Stimulated activated CD4-positive, alpha-beta T cell treated with anti-CD3 and anti-CD28 coated beads, Interleukin-12 subunit alpha, Interleukin-12 subunit beta, amount 100 ng/mL, for 4 hours (primary cell): ENCODE measurements around the gene ZNF20.

Experiments
- DNase-seq: peaks from one replicate; pipeline ENCODE4 v3.0.0-alpha.2; 2020

The ZNF20 gene

DNA sequence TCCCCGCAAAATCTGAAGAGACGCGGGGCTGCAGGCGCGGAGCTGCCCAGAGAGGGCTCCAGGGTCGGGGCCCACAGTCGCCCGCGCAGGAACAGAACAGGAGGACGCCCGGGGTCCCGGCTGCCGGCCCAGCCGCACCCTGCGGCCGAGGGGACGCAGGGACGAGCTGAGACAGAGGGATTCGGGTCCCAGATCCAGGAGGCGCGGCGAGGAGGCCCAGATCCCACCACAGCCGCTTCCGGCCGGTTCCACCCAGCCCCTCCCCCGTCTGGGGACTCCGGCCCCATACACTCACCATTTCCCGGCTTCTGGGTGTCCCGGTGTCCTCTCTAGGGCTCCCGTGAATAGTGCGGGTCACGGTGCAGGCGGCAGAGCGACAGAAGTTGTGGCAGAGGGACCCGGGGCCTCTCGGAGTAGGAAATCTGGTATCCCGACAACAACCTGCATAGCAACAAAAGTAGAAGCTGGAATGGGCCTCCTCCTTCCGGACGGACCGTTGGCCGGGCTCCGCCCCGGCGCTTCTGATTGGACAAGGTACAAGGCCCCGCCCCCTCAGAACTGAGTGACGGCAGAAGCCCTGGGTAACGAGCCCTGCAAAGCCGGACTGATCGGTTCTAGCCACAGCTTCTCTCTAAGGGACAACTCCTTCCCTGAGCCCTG is at the start of gene ZNF20:
Gene ZNF20 (minus strand): TSS at position 466 of the 660 bp plus-strand sequence. CDS start 168 bp downstream, at position 298.
- DNase-seq, result peak; percentile 90

DNA sequence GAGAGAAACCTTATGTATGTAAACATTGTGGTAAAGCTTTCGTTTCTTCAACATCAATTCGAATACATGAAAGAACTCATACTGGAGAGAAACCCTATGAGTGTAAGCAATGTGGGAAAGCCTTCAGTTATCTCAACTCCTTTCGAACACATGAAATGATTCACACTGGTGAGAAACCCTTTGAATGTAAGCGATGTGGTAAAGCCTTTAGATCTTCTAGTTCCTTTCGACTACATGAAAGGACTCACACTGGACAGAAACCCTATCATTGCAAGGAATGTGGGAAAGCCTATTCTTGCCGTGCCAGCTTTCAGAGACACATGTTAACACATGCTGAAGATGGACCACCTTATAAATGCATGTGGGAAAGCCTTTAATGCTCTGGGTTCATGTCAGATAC is 47.5 kb upstream of the ZNF20 start:
- no peak for DNase-seq

DNA sequence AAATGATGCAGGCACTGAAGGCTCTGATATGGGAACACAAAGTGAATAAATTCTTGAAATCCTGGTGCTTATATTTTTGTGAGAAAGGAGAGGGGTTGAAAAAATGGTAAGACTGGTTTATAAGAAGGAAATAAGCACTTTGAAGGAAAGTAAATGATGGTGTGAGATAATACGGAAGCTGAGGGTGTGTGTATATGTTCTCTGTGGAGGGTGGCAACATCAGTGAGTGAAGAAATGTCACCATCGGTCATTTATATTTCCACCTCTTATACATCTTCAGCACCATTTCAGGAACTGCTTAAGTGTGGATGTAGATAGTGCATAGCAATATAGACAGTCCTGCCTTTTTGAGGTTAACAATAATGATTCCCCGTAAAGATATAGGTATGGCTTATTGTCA is 40.2 kb upstream of the ZNF20 start:
- DNase-seq, result no peak

DNA sequence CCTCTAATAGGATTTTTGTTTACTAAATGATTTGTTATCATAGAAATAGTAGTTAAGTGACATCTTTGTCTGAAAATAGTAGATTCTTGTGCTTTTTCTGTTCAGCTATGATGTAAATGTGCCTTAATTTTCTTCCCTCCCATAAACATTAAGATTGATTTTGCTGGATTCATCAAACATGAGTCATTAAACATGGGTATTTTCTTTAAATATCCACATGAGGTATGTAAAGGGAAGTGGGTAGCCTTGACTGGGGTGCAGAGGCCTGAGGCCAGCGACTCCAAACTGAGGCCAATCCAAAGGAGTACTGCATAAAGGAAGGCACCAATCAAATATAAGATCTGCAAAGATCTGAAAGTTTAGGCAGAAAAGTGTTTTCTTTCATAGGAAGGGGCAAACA is 26.5 kb upstream of the ZNF20 start:
- DNase-seq, result no peak

DNA sequence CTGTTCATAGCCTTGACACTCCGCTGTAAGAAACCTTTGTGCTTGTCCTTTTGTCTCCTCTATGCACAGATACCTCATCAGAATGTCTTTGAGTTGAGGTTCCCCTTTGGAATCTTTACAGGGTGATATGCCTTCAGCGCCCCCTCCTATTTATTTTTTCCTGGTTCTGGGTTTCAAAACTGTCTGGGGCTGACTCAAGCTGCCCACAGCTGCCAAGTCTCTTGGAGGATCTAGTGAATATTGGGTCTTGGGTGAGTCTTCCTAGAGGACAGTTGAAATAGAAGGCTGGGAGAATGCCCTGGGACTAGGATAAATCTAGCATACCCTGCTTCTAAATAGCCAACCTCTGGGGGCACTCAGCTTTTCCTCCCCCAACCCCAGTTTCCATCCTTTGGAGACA is 23.7 kb upstream of the ZNF20 start:
- DNase-seq, result no peak

DNA sequence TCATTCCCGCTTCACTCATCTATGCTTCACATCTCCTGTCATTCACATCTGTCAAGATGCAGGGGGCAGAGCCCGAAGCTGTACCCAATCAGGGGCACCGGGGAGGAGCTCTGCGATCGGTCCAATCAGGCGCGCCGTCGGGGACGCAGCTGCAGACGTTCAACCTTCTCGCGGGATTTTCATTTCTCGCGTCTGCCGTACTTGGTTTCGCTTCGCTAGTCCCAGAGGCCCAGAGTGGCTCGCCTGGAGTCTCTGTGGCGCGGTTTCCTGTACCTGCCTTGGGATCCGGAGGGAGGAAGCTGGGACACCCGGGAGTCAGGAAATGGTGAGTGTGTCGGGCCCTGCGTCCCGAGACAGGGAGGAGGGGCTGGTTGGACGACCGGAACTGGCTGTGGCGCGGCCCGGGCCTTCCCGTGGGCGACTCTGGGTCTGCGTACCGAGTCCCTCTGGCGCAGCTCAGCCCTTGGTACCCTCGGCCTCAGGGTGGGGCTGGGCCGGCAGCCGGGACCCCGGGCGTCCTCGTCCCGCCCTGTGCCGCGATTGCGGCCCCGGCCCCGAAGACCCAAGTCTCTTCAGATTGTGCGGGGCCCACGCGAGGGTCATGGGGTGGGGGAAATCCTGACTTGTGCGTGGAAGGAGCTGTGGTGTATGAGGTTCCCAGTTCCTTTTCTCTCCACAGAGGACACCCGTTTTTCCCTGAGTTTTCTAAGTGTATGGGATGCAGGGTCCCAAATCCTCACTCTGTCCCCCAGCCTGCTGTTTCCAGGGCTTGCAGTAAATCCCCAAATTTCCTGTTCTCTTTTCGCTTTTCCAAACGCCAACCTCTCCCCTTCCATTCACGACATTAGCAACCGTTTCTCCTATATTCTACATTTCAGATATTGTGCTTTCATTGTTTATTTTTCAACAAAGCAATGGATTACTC is 23.0 kb upstream of the ZNF20 start, which contains the start of gene ZNF136:
Gene ZNF136 (plus strand): TSS at position 215 of the 925 bp plus-strand sequence. CDS start 108 bp downstream, at position 323.
- peak; percentile 89 for DNase-seq

DNA sequence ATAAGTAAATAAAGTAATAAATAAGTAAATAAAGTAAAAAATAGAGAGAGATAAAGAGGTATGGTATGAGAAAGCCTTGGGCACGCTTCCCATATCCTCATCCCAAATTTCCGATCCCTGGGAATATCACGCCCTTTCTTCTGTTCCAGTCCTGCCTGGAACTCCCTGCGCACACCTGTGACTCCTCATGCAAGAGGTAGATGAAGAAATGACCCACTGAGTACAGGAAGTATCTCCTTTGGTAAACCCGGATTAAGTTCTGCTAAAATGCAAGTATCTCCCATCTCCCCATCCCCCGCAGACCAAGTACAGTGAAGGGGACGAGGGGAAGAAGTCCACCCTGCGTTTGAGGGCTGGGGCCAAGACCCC is 22.3 kb upstream of the ZNF20 start:
- DNase-seq, result no peak

DNA sequence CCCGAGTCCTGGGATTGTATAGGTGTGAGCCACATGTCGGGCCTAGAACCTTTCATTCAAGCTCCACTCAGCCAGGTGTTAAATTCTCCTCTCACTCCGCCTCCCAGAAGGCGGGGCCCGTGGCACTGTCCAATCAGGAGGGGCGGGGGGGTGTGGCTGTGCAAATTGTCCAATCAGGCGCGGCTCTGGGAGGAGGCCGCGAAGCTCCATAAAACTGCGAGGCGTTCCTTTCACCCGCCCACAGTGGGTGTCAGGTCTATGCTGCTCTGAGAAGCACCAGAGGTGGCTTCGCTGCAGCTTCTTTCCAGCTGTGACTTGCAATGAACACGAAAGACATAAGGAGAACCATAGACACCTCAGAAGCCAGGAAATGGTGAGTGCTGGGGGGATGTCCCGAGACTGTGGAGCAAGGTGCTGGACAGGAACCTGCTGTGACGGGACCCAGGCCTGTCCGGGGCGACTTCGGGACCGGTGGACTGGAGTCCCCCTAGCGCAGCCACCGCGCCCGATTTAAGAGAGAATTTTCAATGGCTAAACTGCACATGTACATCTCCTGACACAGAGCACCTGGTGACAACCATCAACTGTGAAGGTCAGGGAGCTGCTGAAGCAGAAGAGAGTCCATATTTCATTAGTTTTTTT is 19.7 kb upstream of the ZNF20 start:
- DNase-seq, result no peak

DNA sequence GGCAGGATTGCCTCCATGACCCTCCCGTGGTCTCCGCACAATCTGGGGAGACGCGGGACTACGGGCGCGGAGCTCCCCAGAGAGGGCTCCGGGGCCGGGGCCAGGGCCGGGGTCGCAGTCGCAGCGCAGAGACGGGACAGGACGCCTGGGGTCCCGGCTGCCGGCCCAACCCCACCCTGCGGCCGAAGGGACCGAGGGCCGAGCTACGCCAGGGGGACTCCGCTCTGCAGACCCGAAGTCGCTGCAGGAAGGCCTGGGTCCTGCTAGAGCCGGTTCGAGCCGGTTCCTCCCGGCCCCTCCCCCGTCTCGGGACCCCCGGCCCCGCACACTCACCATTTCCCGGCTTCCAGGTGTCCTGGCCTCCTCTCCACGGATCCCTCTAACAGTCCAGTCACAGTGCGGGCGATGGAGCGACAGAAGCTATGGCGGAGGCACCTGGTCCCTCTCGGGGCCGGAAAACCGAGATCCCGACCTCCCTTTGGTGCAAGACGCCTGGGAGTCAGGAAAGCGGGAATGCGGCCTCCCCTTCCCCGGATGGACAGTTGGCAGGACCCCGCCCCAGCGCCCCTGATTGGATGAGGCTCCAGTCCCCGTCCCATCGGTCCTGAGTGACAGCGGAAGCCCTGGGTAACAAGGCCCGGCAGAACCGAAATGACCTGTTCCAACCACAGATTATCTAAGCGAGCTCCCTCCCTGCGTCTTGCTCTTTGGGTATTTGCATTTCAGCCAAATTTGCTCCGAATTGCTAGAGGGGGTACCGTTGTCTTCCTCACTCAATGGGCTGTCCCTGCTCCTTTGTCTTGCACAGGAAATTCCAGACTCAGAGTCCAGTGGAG is 16.3 kb upstream of the ZNF20 start, which contains the start of gene ZNF625:
Gene ZNF625 (minus strand): TSS at position 512 of the 836 bp plus-strand sequence. CDS start 176 bp downstream, at position 336.
- DNase-seq, result peak; percentile 32

DNA sequence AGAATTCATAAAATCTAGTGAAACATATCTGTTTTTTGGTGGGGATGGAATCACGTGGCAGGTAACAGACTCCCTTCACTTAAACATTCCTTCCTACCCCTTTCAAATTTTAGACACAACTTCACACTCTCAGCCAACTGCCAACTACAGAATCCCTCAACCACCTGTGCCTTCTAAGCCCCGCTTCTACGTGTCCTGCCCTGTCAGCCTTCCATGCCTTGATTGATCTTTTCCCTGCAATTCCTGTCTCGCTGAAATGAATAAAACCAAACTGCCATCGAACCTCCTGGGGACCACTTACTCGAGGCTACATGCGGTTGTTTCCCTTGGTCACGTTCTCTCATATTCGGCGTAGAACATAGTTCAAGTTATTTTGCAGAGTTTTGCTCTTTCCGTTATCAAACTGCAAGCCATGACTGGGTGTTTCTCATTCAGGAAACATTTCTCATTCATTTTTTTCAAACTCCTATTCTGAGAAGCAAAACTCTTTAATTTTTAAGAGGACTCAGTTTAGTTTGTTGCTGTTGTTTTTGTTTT is 15.2 kb upstream of the ZNF20 start:
- DNase-seq, result no peak

DNA sequence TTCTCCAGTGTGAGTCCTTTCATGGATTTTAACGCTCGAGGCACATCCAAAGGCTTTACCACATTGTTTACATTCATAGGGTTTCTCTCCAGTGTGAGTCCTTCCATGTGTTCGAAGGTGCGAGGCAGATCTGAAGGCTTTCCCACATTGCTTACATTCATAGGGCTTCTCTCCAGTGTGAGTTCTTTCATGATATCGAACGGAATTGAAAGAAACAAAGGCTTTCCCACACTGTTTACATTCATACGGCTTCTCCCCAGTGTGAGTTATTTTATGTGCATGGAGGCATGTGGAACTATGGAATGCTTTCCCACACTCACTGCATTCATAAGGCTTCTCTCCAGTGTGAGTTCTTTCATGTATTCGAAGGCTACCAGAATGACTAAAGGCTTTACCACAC is 5.2 kb upstream of the ZNF20 start:
- DNase-seq, result no peak

DNA sequence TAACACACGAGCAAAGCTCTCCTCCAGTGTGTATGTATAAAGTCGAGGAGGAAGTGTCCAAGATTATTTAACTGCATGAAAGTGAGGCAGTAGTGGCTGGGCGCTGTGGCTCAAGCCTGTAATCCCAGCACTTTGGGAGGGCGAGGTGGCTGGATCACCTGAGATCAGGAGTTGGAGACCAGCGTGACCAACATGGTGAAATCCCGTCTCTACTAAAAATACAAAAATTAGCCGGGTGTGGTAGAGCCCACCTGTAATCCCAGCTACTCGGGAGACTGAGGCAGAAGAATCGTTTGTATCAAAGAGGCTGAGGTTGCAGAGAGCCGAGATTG is 1.2 kb upstream of the ZNF20 start:
- DNase-seq, result no peak

DNA sequence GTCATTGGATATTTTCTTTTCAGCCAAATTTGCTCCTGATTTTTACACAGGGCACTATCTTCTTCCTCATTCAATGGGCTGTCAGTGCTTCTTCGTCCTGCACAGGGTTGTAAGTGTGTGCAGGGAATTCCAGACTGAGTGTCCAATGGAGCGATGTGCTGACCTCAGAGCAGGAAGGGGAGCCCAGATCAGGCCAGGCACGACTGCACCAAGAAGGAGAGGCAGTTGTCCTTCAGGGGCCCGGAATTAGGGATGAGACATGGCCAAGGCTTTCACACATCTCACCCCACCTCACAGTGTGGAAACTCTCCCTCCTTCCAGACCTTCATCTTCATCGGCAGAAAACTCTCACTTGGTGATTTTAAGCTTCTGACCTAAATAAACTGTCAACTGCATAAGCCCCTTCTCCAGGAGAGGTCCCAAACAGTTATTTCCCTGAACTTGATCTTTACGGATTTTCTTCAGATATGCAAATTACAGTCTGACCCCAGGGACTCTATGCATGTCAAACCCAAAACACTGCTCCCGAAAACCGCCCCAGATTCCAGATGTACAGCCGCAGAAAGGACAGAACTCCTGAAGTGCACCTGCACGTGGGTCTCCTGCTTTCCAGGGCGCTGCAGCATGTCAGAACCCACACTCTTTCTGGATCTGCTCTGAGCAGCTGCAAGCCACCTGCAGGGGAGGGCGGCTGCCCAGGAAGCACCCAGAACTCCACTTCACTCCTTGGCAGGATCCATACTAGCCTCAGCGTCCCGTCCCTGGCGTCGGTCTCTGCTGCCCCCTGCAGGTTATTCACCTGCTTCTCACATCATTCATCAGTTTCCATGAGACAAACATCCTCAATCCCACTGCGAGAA is 625 bp upstream of the ZNF20 start:
- DNase-seq, result peak; percentile 82

DNA sequence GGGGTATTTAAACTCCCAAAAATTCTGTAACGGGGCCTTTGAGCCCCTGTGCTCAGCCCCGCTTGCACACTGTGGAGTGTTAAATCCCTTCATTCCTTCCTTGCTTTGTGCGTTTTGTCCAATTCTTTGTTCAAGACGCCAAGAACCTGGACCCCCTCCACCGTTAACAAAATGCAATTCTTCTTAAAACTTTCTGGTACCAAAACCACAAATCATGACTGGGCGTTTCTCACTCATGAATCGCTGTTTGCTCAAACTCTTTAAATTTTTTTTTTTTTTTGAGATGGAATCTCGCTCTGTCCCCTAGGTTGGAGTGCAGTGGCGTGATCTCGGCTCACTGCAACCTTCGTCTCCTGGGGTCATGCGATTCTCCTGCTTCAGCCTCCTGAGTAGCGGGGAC is 881 bp downstream of the ZNF20 start:
- no peak for DNase-seq

DNA sequence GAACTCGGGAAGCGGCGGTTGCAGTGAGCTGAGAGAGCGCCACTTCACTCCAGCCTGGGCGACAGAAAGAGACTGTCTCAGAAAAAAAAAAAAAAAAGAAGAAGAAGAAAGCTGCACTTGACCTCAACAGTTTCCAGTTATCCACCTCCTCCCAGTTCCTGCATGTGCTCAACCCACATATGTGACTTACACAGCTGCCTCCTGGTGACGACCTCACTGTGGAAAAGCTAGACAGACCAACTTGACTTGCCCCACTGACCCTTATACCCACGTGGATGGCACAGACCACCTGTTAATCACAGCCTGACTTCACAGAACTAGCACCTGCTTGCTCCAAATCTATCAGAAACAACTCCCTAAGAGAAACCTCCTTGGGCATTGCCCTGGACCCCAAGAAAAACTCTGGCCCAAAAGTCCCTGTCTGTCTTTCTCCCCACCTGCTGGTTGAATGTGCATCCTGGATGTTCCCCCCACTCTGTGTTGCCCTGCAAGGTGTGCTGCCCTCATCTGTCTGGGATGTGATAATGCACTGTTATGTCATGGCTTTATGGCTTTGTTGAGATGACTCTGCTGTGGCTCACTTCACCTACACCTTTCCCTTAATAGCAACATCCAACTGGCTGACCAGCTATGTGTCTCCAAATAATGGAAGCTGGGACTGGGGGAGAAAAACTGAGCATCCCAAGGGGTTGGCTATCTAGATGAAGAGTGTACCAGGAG is 2.8 kb downstream of the ZNF20 start:
- DNase-seq, result no peak

DNA sequence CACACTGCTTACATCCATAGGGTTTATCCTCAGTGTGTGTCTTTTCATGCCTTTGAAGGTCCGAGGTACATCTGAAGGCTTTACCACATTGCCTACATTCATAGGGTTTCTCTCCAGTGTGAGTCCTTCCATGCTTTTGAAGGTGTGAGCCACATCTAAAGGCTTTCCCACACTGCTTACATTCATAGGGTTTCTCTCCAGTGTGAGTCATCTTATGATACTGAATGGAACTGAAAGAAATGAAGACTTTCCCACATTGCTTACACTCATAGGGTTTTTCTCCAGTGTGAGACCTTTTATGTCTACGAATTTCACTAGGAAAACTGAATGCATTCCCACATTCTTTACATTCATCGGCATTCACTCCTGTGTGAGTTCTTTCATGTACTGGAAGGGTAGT is 7.1 kb downstream of the ZNF20 start:
- DNase-seq, result no peak

DNA sequence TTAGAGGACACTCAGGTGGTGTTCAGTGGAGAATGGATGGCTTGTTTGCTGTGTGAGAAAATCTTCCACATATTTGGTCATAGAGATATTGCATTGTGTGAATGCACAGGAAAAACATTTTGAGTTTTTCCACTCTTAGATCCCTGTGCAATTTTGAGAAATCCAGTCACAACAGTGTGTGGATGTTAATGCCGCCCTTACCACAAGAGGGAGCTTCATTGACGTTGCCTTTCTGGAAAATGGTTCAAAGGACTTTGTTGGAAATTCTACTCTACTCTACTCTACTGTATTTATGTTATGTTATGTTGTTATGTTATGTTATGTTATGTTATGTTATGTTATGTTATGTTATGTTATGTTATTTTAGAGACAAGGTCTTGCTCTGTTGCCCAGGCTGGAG is 13.4 kb downstream of the ZNF20 start:
- peak; percentile 10 for DNase-seq

DNA sequence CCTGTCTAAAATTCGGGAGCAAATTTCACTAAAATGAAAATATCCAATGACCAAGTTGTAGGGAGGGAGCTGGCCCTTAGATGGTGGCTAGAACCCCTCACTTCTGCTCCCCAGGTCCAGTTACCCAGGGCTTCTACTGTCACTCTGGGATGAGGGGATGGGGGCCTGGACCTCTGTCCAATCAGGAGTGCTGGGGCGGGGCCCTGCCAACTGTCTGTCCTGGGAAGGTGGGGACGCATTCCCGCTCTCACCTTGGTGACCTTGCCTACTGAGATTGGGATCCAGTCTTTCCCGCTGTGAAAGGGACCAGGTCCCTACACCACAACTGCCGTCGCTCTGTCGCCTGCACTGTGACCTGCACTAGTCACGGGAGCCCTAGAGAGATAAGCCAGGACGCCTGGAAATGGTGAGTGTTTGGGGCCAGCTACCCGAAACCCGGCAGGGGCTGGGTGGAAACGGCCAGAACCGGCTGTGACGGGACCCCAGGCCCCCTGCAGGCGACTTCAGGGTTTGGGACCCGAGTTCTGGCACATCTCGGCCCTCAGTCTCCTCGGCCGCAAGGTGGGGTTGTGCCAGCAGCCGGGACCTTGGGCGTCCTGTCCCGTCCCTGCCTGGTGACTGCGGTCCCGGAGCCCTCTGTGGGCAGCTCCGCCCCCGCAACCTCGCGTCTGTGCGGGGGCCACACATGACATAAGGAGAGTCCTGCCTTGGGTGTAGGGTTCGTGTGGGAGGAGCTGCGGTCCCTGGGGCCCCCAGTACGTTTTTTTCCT is 22.8 kb downstream of the ZNF20 start:
- no peak for DNase-seq

DNA sequence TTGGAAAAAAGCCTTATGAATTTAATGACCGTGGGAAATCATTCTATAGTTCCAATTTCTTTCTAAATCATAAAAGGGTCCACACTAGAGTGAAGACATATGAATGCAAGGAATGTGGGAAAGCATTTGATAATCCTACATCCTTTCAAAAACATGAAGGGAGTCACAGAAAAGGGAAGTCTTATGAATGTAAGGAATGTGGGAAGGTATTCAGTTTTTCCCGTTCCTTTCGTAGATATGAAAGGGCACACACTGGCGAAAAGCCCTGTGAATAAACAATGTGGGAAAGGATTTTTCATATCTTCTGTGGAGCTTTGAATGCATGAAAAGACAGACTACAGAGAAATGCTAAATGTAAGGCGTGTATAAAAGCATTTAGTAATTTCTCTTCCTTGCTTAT is 27.0 kb downstream of the ZNF20 start:
- no peak for DNase-seq

DNA sequence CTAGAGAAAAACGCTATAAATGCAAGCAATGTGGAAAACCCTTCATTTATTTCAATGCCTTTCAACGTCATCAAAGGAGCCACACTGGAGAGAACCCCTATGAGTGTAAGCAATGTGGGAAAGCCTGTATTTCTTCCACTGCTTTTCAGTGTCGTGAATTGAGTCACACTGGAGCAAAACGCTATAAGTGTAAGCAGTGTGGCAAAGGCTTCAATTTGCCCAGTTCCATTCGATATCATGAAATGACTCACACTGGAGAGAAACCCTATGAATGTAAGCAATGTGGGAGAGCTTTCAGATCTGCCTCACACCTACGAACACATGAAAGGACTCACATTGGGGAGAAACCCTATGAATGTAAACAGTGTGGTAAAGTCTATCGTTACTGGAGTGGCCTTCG is 27.4 kb downstream of the ZNF20 start:
- DNase-seq, result no peak
